GDM1 (cell line): ENCODE results near the gene CAMSAP2.
A peak's percentile ranks its signal among the peaks of the same experiment; 100 is the strongest.

ENCODE experiments used
- DNase-seq: peaks from one replicate; lab custom pipeline; 2025; lab: John Stamatoyannopoulos, UW

Gene CAMSAP2

DNA sequence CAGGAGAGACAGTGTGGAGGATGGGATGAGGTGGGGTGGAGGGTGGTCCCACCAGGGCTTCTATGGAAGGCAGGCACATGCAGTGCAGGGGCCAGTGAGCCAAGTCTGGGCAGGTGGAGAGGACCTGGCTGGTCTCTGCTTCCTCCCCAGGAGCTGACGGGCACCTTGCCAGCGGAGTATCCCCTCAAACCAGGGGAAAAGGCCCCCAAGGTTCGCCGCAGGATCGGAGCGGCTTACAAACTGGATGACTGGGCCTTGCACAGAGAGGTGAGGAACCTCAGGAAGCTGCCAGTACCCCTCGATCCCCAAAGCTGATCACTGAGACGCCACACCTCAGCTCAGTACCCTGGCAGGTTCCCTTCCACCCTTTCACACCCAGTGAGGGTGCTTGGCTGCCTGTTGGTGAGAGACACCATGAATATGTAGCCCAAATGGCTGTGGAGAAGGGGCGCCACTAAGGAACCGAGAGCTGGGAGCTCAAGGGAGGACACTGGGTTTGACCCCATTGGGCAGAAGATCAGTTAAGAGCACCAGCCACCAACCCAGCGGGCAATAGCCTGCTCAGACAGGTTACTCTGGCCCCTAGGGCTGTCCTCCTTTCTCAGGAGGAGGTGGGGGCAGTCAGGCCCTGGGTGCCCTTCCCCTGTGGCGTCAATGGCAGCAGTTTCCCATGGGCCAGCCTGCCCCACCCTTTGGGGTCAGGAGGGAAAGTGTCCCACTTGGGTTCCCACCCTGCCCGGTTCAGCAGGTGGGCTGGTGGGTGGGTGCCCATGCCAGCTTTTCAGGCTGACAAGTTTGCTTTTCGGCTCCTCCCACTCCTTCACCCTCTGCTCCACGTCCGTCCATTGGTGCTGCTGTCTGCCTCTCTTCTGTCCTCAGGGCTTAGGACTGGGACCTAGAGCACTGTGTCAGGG, 161.5 kb downstream of the CAMSAP2 start:
- no peak for DNase-seq

DNA sequence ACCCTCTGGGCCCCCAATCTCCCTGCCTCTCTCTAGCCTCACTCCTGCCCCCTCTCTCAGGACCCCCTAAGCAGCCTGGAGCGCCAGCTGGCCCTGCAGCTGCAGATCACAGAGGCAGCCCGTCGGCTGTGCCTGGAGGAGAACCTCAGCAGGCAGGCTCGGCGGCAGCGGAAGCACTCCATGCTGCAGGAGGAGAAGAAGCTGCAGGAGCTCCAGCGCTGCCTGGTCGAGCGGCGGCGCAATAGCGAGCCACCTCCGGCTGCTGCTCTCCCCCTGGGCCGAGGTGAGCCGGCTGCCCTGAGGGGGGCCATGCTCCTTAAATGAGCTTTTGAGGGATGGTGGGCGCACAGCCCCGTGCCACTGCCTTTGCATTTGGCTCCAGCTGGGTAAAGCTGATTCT, 162.2 kb downstream of the CAMSAP2 start:
- DNase-seq: no peak

DNA sequence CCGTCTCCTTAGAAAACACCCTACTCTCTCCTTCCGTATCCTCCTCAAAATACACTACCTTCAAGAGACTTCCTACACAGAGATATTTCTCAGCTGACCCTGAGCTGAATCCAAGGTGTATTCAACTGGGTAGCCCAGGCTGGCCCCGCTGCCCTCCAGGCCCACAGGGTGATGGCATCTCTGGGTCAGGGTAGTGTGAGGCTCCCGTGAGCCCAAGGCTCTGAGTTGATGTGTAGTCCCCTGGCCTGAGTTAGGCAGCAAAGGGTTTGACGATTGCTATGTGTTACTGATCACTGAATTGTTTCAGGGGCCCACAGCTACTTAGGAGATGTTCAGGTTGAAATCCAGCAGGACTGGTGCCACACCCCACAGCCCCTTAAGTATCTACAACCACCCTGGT, 162.7 kb downstream of the CAMSAP2 start:
- no peak for DNase-seq

DNA sequence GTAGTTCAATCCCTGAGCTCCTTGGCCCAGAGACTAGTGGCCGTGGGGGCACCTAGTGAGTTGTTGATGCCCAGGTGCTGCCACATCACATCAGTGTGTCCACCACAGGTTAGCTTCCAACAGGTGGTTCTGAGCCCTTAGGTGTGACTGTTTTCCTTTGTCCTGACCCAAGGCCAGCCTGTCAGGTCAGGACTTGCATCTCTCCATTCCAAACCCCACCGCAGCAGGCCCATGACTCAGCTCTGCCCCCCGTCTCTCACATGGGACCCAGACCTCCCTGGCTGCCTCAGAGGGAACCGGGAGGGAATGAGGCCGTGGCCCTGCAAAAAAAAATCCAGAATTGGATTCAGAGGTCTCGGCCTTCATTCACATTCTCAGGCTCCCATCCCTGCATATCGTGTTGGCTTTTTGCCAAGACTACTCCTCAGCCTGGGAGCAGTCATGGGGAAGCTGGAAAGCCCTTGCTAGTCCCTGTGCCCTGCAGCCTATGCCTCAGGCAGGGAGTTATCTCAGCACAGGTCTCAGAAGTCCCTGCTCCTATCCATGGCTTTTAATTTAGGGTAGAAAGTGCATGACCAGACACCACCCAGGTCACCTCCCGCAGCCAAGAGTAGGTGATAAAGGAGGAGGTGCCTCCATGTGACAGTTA, 163.2 kb downstream of the CAMSAP2 start:
- DNase-seq: no peak

DNA sequence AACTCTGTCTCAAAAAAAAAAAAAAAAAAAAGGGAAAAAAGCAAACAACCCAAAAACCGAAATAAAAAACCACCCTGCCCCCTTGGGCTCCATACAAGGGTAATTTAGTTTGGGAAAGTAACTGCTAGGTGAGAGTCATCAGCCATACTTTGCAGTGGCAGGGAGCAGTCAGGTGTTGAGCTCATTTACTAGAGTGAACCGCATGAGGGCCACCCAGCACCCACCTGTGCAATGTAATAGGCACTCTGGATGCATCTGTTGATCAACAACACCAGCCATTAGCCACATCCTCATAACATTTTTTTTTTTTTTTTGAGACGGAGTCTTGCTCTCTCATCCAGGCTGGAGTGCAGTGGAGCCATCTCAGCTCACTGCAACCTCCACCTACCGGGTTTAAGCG, 165.1 kb downstream of the CAMSAP2 start:
- no peak for DNase-seq

DNA sequence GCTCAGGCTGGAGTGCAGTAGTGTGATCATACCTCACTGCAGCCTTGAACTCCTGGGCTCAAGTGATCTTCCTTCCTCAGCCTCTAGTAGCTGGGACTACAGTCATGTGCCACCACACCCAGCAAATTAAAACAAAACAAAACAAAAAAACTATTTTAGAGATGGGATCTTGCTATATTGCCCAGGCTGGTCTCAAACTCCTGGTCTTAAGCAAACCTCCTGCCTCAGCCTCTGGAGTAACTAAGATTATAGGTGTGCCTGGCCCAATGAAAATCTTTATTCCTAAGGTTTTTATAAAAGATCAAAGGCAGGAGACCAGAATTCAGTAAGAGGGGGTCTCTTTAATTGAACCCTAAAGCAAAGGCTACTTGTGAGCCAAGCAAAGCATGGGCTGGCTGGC, 166.1 kb downstream of the CAMSAP2 start:
- no peak for DNase-seq

DNA sequence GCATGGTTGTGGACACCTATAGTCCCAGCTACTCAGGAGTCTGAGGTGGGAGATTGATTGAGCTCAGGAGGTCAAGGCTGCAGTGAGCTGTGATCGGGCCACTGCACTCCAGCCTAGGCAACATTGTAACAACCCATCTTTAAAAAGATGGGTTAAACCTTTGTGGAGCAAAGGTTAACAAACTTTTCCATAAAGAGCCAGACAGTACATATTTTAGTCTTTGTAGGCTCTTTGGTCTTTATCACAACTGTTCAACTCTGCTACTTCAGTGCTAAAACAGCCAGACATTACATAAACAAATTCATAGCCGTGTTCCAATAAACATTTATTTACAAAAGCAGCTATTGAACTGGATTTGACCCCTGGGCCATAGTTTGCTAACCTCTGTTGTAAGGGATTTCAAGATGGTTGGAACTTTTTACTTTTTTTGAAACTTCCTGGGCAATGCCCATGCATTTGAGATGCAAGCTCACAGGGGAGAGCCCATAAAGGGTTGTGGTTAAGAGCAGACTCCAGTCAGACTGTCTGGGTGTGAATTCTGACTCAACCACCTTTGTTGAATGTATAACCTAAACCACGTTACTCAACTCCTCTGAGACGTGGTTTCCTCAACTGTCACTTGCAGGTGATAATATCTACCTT, 166.8 kb downstream of the CAMSAP2 start:
- DNase-seq: peak; percentile 8

DNA sequence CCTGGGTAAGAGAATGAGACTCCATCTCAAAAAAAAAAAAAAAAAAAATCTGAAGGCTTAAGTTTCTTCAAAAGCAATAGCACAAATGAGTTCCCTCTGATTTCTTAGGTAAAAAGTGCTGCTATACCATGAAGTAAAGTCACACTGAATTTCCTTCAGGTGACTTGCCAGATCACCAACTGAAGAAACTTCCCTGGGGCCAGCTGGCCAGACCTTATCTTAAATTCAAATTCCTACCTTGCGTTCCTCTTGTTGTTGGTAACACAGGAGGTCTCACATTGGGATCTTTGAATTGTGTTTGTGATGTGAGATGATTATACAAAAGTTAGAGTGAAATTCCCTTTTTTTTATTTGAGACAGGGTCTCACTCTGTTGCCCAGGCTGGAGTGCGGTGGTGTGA, 167.8 kb downstream of the CAMSAP2 start:
- DNase-seq: no peak

DNA sequence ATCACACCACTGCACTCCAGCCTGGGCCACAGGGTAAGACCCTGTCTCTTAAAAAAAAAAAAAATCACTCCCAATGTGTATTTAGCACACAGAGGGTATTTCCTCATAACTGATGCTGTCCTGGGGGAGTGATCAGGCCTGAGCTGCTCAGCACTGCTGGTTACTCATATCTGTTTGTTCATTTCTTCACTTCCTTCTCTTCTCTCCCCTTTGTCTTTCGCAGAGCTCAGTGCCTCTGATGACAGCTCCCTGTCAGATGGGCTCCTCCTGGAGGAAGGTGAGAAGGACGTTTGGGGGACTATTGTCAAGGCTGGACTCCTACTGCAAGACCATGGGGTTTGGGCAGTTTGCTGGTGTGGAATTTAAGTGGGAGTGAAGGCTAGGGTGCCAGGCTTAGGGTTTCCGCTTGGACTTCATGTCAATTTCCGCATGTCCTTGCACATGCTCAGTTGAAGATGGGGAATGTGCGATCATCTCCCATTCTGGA, 169.0 kb downstream of the CAMSAP2 start:
- no peak for DNase-seq

DNA sequence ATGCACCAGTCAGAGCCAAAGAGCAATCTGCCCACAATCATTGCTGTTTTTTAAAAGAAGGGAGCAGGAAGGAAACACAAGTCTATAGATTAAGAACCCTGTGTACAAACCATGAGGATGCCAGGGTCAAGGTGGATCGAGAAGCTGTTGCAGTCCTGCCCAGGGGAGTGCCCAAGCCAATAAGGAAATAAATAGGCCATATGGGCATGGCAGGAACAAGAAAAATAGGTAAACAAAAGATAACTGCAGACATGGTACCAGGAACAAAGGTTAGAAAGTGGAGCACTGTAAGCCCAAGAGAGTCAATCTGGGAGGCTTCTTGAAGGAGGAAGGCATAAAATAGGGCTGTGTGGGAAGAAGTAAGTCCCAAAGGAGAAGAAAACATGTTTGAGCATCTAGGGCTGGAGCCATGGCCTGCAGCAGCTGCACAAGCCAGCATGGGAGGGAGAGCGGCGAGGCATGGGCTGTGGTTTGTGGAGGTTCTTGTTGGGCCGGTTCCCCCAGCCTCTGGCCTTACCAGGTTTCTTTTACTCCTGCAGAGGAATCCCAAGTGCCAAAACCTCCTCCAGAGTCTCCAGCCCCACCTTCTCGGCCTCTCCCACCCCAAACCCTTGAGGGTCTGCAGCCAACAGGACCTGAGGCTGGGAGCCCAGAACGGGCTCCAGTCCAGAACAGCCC, 169.6 kb downstream of the CAMSAP2 start:
- DNase-seq: no peak

DNA sequence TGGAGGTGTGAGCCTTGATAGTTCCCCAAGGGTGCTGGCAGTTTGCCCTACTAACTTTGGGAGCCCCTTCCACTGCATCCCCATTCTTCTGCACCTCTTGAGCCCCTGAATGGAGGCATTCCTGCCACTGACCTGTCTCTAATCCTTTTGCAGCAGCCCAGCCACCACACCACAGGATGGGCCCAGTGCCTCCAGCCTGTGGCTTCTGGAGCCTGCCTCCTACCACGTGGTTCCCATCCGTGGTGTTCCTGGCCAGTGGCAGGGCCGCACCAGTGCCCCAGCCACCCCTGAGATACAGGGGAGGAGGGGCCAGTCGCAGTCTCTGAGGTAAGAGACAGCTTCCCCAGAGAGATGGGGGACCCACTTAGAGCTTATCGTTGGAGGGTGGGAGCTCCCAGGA, 170.4 kb downstream of the CAMSAP2 start:
- no peak for DNase-seq

DNA sequence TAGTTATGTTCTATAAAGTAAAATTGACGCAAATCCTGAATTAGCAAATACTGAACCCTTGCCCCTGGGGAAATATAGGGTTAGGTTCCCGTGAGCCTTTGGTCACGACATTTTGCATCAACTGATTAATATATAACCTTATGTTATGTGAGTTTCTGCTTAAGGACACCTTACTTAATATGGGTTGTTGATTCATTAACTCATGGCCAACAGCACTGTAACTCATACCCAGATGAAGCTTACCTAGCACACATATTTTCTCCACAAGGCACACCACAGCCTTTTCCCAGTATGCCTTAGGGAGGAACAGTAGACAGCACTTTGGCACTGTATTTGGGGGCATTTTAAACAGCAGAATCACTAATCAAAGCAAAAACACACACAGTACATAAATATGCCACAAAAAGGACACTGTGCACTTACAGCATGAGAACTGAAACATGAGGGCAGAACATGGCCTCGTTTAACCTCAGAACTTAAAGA, 171.1 kb downstream of the CAMSAP2 start:
- no peak for DNase-seq
